GM21786 (cell line): ENCODE data around the gene RIMBP2.

ENCODE experiments used
- ATAC-seq: cut with Tn5 transposase; IDR thresholded peaks from one replicate; pipeline ENCODE4 v1.9.1; 2021; ENCODE audit not compliant: unreplicated experiment

Gene RIMBP2

DNA sequence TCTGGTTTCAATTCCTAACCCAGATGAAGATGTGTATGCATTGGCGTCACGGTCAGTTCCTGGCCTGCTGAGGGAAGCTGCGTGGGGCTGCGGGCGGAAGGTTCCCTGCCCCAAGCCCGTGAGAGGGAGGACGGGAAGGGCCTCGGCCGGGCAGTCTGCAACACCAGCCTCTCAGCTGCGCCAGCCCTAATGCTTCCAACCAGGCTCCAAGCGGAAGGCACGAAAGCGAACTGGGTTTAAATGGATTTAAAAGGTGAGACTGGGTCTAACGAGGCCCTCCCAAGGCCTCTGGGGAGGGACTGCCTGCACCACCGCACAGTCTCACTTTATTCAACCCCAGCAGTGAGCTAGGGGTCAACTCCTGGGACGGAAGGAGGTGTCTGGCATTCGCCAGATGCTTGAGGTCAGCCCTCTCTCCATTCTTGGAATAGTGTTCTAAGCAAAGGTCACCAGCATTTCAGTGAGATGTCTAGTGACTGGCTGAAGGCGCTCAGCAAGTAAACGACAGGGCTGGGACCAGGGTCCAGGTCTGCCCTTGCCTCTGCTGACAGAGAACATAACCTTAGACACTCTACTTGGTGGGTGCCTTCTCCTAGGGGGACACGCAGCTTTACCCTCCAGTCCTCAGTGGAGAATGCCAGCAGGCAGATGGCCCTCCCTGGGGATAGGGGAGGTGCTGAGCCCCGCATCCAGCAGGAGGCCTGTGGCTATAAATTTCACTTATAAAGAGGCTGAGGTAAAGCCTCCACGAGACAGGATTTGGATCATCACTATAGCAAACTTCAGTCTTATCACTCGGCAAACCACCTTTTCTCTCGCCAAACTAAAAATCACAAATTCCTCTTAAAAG, 286.2 kb downstream of the RIMBP2 start:
- no peak for ATAC-seq

GRCh38 chr12:130428116-130428515, 288.0 kb downstream of the RIMBP2 start:
- no peak for ATAC-seq

GRCh38 chr12:130427381-130427887, 288.7 kb downstream of the RIMBP2 start:
- ATAC-seq: no peak

DNA sequence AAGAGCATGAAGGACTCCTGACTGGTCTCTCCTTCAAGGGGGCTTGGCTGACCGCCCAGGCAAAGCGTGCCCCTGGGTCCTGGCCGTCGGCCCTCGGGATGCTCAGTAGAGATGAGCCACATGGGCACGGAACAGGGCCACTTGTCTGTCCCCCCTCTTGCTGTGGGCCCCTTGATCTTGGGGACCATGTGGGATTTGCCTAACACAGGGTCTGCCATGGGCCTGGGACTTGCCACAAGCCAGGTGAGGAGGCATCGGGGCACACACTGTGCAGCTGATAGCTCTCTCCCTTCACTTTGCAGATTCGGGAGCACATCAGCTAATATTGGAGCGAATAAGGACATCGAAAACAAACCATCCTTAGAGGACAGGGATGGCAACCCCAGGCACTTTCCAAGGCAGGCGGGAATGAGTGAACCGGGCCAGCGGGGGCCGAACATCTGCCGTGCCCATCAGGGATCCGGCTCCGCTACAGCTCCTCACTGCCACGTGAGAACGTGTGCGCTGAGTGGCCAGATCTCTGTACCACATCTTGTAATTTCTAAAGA, 290.3 kb downstream of the RIMBP2 start:
- no peak for ATAC-seq

DNA sequence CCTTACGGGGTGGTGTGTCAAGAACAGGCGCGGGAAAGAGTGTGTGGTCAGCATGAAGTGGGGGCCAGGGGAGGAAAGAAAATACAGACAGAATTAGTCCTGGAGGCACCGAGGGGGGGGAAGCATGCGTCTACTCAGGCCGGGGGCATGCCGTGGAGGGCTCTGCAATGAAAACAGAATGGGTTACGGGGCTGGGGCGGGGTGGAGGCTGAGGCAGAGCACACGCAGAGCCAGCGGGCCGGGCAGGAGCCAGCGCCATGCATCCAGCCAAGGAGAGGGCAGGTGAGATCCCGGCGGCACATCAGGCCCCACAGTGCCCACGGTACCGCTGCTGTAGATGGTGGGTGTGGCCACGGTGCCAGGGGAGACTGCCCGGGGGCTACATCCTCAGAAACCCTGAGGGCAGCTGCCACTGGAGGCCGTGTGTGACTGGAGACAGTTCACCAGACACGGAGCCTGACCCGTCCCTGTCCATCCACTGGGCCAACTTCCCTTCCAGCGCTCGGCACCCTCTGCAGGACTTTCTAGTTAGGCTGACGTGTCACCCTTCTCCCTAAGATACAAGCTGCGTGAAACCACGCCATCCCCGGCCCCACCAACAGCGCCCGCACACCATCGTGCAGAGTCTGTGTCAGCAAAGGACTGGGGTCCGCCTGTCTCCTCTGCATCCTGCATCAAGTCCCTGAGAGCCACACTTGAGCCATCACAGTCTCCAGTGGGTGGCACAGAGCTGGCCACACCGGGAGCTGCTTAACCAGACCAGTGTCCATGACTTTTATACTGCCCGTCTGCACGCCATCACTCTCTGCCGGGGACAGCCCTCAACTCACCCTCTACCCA, 291.0 kb downstream of the RIMBP2 start:
- ATAC-seq: no peak

- no peak for ATAC-seq
Measured at GRCh38 chr12:130423991-130424857, 291.9 kb downstream of the RIMBP2 start.

- no peak for ATAC-seq
Measured at GRCh38 chr12:130423136-130423535, 293.0 kb downstream of the RIMBP2 start.

DNA sequence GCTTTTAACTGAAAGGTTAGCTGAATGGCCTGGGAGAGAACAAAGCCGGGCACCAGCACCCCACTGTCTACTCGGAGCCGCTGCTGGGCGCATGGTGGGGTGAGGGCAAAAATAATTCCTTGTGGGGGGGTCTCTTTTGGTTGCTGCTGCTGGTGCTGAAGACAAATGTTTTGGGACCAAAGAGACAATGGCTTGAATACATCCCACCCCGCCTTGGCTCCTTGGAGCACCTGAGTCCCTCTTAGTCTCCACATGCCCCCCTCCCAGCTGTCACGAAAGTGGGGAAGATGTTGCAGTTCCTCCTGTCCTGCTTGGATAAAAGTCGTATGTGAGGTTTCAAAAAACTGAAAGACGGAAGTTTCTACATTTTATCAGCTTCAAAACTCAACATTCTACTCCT, 293.4 kb downstream of the RIMBP2 start:
- no peak for ATAC-seq

GRCh38 chr12:130421896-130422295, 294.2 kb downstream of the RIMBP2 start:
- ATAC-seq: no peak

- no peak for ATAC-seq
Measured at GRCh38 chr12:130420071-130420470, 296.0 kb downstream of the RIMBP2 start.

DNA sequence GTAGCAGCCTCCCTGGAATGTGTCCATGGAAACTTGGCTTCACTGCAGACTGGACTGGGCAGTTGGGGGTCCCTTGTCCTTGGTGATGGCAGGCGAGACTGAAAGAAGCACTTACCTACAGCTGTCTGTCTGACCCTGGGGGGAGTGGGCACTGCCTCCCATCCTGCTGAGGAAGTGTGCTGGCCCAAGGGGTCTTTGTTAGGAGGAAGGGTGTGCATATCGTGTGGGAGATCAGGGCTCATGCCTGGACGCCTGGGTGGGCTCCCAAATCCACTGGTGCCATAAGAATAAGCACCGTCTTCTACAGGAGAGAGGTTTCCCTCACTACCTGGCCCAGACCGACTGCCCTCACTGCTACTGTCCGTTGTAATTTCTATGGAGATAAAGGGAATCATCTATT, 297.0 kb downstream of the RIMBP2 start:
- ATAC-seq: no peak

GRCh38 chr12:130418251-130418650, 297.8 kb downstream of the RIMBP2 start:
- ATAC-seq: no peak

- no peak for ATAC-seq
Measured at GRCh38 chr12:130414381-130414780, 301.7 kb downstream of the RIMBP2 start.

- ATAC-seq: no peak
Measured at GRCh38 chr12:130413909-130414308, 302.2 kb downstream of the RIMBP2 start.

GRCh38 chr12:130412384-130412783, 303.7 kb downstream of the RIMBP2 start:
- no peak for ATAC-seq

DNA sequence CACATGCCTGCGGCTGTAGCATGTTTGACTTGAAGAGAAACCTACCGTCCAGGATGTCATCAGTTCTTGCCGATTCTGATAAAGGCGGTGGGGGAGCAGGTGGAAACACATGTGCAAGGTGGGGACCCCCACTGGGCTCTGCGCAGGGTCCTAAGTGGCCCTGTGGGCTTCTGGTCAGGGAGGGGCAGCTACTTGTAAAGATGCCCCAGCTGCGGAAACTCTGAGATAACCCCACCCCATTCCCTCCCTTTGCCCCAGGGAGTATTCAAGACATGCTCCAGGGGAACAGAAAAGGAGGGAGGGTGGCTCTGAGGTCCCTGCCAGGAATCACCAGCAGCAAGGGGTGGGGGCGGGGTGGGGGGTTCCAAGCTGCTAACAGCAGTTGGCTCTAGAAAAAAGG, 310.8 kb downstream of the RIMBP2 start:
- ATAC-seq: no peak

DNA sequence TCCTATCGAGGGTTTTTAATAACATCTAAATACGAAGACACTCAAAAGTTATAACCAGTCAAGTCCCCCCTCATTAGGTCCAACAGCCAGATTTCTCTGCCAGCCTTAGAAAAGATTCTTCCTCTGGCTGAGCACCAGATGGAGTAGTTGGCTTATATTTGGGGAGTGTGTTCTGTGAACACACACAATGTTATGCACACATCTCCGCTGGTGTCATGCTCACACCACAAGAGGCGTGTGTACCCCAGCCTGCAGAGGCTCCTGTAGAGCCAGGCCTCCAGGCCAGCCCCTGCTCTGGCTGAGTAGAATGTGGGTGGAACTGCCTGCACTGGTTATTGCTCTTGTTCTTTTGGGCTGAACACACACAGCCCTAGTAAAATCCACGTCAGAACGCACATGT, 314.4 kb downstream of the RIMBP2 start:
- no peak for ATAC-seq

DNA sequence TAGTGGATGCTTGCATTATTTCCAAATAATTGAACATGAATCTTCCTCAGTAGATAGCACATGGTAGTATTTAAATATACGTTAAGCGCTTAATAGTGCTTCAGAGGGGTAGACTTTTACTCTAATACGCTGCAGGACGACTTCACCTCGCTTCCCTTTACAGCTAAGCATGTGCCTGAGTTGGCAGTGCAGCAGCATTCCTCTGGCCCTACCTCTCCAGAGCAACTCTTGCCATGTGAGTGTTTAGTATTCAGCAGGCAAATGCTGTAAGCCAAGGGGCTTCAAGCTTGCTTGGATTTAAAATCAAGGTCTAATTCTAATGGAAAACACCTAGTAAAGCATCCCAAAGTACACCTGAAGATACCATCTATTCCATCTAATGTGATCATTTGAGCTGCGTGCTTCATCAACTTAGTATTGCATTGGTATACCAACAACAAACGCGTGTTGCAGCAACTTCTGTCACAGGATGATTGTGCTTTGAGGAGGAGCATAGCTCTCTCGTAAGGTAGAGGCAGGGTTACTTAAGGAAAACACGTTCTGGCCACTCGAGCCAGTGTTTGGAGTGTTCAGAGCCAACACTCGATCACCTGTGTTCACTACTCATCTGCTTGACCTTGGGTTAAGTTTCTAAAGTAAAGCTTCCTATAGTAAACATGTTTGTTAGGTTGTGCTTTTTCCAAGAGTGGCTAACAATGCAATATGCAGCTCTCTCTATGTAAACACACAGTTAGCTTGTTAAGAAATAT, 317.8 kb downstream of the RIMBP2 start:
- no peak for ATAC-seq

GRCh38 chr12:130396667-130397066, 319.4 kb downstream of the RIMBP2 start:
- no peak for ATAC-seq

DNA sequence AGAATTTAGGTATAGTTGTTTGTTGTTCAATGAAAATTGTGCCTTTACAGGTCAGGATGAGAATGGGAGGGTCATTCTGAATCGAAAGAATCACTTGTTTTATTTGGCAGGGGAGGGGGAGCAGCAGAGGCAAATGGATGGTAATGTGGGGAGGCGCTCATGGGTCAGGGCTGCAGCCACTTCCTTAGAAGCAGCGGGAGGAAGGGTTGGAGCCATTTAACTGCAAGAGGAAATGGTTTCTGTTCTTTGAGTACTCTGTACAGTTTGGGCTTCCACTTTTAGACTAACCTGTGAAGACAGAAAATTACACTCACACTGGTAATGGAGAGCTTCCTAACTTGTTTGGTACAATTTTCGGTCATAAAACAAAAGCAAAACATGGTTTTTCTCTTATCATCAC, 321.2 kb downstream of the RIMBP2 start:
- no peak for ATAC-seq
